H1 (cell line): Measurements from ENCODE around the gene RBMS1. TPM values are rescaled to one million over a fixed set of nuclear protein-coding genes. Genes with fewer than 3 reads are reported as not detected.

Source experiments
- CTCF ChIA-PET: fragments of 300-600 bp; sonication (Branson Sonifier 250); formaldehyde crosslinking; loops from one replicate; lab custom pipeline; 2021; ENCODE audit not compliant: partially characterized antibody; lab: Charles Lee
- POLR2A ChIA-PET: fragments of 300-600 bp; sonication (Branson Sonifier 250); formaldehyde crosslinking; loops from one replicate; lab custom pipeline; 2021; ENCODE audit warnings: inconsistent platforms; ENCODE audit not compliant: partially characterized antibody; lab: Charles Lee
- DNase-seq, 2 experiments: peaks; one replicate each; pipeline versions ENCODE4 v3.0.0 to v3.0.0-alpha.2; 2010 to 2022; ENCODE audit warnings: low spot score in 2 of 2, low read depth in 1 of 2, mixed read lengths in 1 of 2
- FAIRE-seq: peaks from 2 replicates; lab custom pipeline; 2011; peaks lifted over from hg19 to GRCh38; lab: Jason Lieb, UNC
- H2AFZ ChIP-seq: 2 replicates; pipeline ENCODE4 v1.8.1; 2012; ENCODE audit warnings: low read length, inconsistent platforms
- H2AK5ac ChIP-seq: 2 replicates; pipeline ENCODE4 v1.6.1; 2013; ENCODE audit warnings: low read depth, low read length
- H2BK120ac ChIP-seq: replicated peaks from 2 replicates; pipeline ENCODE3; 2013; ENCODE audit warnings: low read depth, low read length, inconsistent platforms
- H2BK12ac ChIP-seq: 2 replicates; pipeline ENCODE4 v1.6.1; 2013; ENCODE audit warnings: low read depth, low read length
- H2BK15ac ChIP-seq: 2 replicates; pipeline ENCODE4 v1.6.1; 2013; ENCODE audit warnings: low read length
- H2BK20ac ChIP-seq: 2 replicates; pipeline ENCODE4 v1.6.1; 2013; ENCODE audit warnings: low read length
- H2BK5ac ChIP-seq: 2 replicates; pipeline ENCODE4 v1.6.1; 2013; ENCODE audit warnings: low read depth, low read length
- H3K14ac ChIP-seq: 2 replicates; pipeline ENCODE4 v1.6.1; 2013; ENCODE audit warnings: inconsistent platforms; ENCODE audit not compliant: insufficient read length
- H3K18ac ChIP-seq: 2 replicates; pipeline ENCODE4 v1.6.1; 2013; ENCODE audit warnings: low read length; ENCODE audit errors: extremely low read depth
- H3K23ac ChIP-seq: 2 replicates; pipeline ENCODE4 v1.6.1; 2013; ENCODE audit warnings: inconsistent platforms; ENCODE audit not compliant: insufficient read length
- H3K23me2 ChIP-seq: 2 replicates; pipeline ENCODE4 v1.6.1; 2013; ENCODE audit warnings: low read depth, low read length
- H3K27ac ChIP-seq: 2 replicates; pipeline ENCODE4 v1.6.1; 2011; ENCODE audit warnings: low read depth, low read length, inconsistent platforms
- H3K27me3 ChIP-seq, 4 experiments: replicated peaks in 1 of 4; 1 replicate in 1 of 4; 2 replicates in 3 of 4; pipeline versions ENCODE4 v1.6.1 to v1.8.1; 2011 to 2013; ENCODE audit warnings: low read length in 3 of 4, mild to moderate bottlenecking in 3 of 4, inconsistent platforms in 2 of 4, mixed read lengths in 2 of 4, moderate library complexity in 1 of 4; ENCODE audit not compliant: control insufficient read depth in 3 of 4, insufficient read depth in 3 of 4; ENCODE audit errors: extremely low read depth in 1 of 4
- H3K36me3 ChIP-seq, 4 experiments: 2 replicates each; pipeline versions ENCODE4 v1.6.1 to v1.8.1; 2011 to 2013; ENCODE audit warnings: mild to moderate bottlenecking in 4 of 4, low read length in 3 of 4, moderate library complexity in 2 of 4, control low read depth in 1 of 4, inconsistent platforms in 1 of 4; ENCODE audit not compliant: insufficient read depth in 4 of 4, control insufficient read depth in 2 of 4
- H3K4ac ChIP-seq: replicated peaks from 2 replicates; pipeline ENCODE3; 2013; ENCODE audit warnings: low read length, low read depth, mixed read lengths, inconsistent platforms; ENCODE audit not compliant: insufficient read length
- H3K4me1 ChIP-seq, 4 experiments: replicated peaks in 1 of 4; 1 replicate in 1 of 4; 2 replicates in 3 of 4; pipeline versions ENCODE4 v1.6.1 to v1.8.1; 2011 to 2013; ENCODE audit warnings: low read length in 3 of 4, inconsistent platforms in 2 of 4, mixed read lengths in 1 of 4; ENCODE audit not compliant: insufficient read depth in 4 of 4, control insufficient read depth in 3 of 4
- H3K4me2 ChIP-seq, 2 experiments: 2 replicates each; pipeline versions ENCODE4 v1.6.1 to v1.8.1; 2011 to 2013; ENCODE audit warnings: low read depth in 2 of 2, low read length in 2 of 2, control low read depth in 1 of 2, inconsistent platforms in 1 of 2, mild to moderate bottlenecking in 1 of 2; ENCODE audit not compliant: insufficient read depth in 1 of 2
- H3K4me3 ChIP-seq, 4 experiments: fragments of 200-600, 300-600 bp in 1 of 4; sonication (generic), shearing (Covaris generic), sonication (Bioruptor Twin) in 1 of 4; 2 replicates each; pipeline versions ENCODE4 v1.5.1 to v1.8.1; 2011 to 2016; ENCODE audit warnings: low read length in 4 of 4, low read depth in 3 of 4, control low read depth in 2 of 4, inconsistent platforms in 2 of 4, mild to moderate bottlenecking in 2 of 4, mixed read lengths in 1 of 4, moderate library complexity in 1 of 4; ENCODE audit not compliant: insufficient read depth in 2 of 4; ENCODE audit errors: extremely low read depth in 1 of 4
- H3K56ac ChIP-seq: replicated peaks from 2 replicates; pipeline ENCODE3; 2013; ENCODE audit warnings: low read depth, mild to moderate bottlenecking, mixed read lengths, low read length, inconsistent platforms; ENCODE audit not compliant: insufficient read length
- H3K79me1 ChIP-seq: 2 replicates; pipeline ENCODE4 v1.6.1; 2013; ENCODE audit warnings: low read depth, low read length, control low read depth
- H3K79me2 ChIP-seq, 2 experiments: 2 replicates each; pipeline versions ENCODE4 v1.6.1 to v1.8.1; 2012 to 2013; ENCODE audit warnings: low read length in 2 of 2, mild to moderate bottlenecking in 2 of 2, inconsistent platforms in 1 of 2; ENCODE audit not compliant: insufficient read depth in 2 of 2, control insufficient read depth in 1 of 2
- H3K9ac ChIP-seq, 4 experiments: replicated peaks in 1 of 4; 1 replicate in 1 of 4; 2 replicates in 3 of 4; pipeline versions ENCODE4 v1.6.1 to v1.8.1; 2011 to 2013; ENCODE audit warnings: low read depth in 3 of 4, low read length in 3 of 4, control low read depth in 2 of 4, mild to moderate bottlenecking in 2 of 4, moderate library complexity in 2 of 4, inconsistent platforms in 1 of 4; ENCODE audit errors: extremely low read depth in 1 of 4
- H3K9me3 ChIP-seq, 2 experiments: 2 replicates each; pipeline versions ENCODE4 v1.6.1 to v1.8.1; 2012 to 2013; ENCODE audit warnings: mild to moderate bottlenecking in 2 of 2, moderate library complexity in 2 of 2, control low read depth in 1 of 2, inconsistent platforms in 1 of 2, low read depth in 1 of 2, low read length in 1 of 2, mixed read lengths in 1 of 2; ENCODE audit not compliant: insufficient read depth in 2 of 2
- H4K20me1 ChIP-seq, 2 experiments: replicated peaks in 1 of 2; 2 replicates each; pipeline versions ENCODE3 to v1.8.1; 2011 to 2013; ENCODE audit warnings: inconsistent platforms in 2 of 2, low read length in 2 of 2, mild to moderate bottlenecking in 1 of 2; ENCODE audit not compliant: insufficient read depth in 2 of 2, control insufficient read depth in 1 of 2
- H4K5ac ChIP-seq: 2 replicates; pipeline ENCODE4 v1.6.1; 2013; ENCODE audit warnings: low read length, low read depth, mixed read lengths, inconsistent platforms; ENCODE audit not compliant: insufficient read length
- H4K8ac ChIP-seq: 2 replicates; pipeline ENCODE4 v1.8.0; 2013; ENCODE audit warnings: mild to moderate bottlenecking, moderate library complexity, low read length, inconsistent platforms; ENCODE audit not compliant: insufficient read depth; ENCODE audit errors: extremely low read depth
- H4K91ac ChIP-seq: replicated peaks from 2 replicates; pipeline ENCODE3; 2013; ENCODE audit warnings: low read length, mixed read lengths, inconsistent platforms; ENCODE audit not compliant: insufficient read length
- CTCF ChIP-seq, 3 experiments: IDR thresholded peaks; 1 replicate in 2 of 3; 2 replicates in 1 of 3; pipeline versions ENCODE4 v1.5.1 to v1.6.1; 2011; ENCODE audit warnings: low read length in 3 of 3, mild to moderate bottlenecking in 3 of 3, inconsistent platforms in 2 of 3, low read depth in 1 of 3, moderate library complexity in 1 of 3; ENCODE audit not compliant: insufficient read depth in 1 of 3; ENCODE audit errors: control extremely low read depth in 1 of 3
- GTF2F1 ChIP-seq: IDR thresholded peaks from 2 replicates; pipeline ENCODE4 v1.6.1; 2012; ENCODE audit warnings: low read depth, low read length, improper control_type of control experiment, borderline replicate concordance
- POLR2AphosphoS5 ChIP-seq: IDR thresholded peaks from 2 replicates; pipeline ENCODE4 v1.6.1; 2011; ENCODE audit warnings: low read depth, low read length
- RAD21 ChIP-seq, 2 experiments: IDR thresholded peaks in 1 of 2; conservative IDR thresholded peaks in 1 of 2; 2 replicates each; pipeline ENCODE4 v1.6.1; 2011; ENCODE audit warnings: low read depth in 2 of 2, low read length in 2 of 2, improper control_type of control experiment in 1 of 2, inconsistent platforms in 1 of 2, mild to moderate bottlenecking in 1 of 2, moderate library complexity in 1 of 2
- RBBP5 ChIP-seq: IDR thresholded peaks from 2 replicates; pipeline ENCODE4 v1.7.1; 2012; ENCODE audit warnings: low read depth, mild to moderate bottlenecking, inconsistent platforms, low read length, moderate library complexity, borderline replicate concordance
- SP4 ChIP-seq: IDR thresholded peaks from 2 replicates; pipeline ENCODE4 v1.6.1; 2012; ENCODE audit warnings: low read length, inconsistent platforms
- TCF12 ChIP-seq: IDR thresholded peaks from 2 replicates; pipeline ENCODE4 v1.6.1; 2011; ENCODE audit warnings: low read depth, mild to moderate bottlenecking, low read length
- whole genome bisulfite sequencing, 2 experiments: shearing (Covaris generic) in 1 of 2; methylation state at CpG; one replicate each; pipeline versions ENCODE4 v1.1.6 to v1.1.7; 2013 to 2015; ENCODE audit warnings: low lambda C conversion rate in 2 of 2, mixed read lengths in 2 of 2, inconsistent platforms in 1 of 2, low coverage in 1 of 2, missing lambda C conversion rate in 1 of 2; ENCODE audit not compliant: insufficient replicate concordance in 2 of 2, insufficient coverage in 1 of 2, insufficient read length in 1 of 2; ENCODE audit errors: extremely low coverage in 1 of 2, missing lambda C conversion rate in 1 of 2; 5-methylcytosine and 5-hydroxymethylcytosine counted together
- polyA plus RNA-seq, 7 experiments: library from polyadenylated mRNA; depleted of rRNA in 3 of 7; stranded (reverse) in 5 of 7; unstranded in 2 of 7; fragments of >200 nt in 5 of 7; fragments of 200-250 nt in 2 of 7; gene quantifications; 1 replicate in 5 of 7; 2 replicates in 1 of 7; 4 replicates in 1 of 7; pipeline versions ENCODE4 v1.2.1 to v1.2.3, GENCODE V29; 2011 to 2013; ENCODE audit warnings: missing spikeins in 2 of 7, mixed read lengths in 2 of 7
- total RNA-seq: library from RNA; stranded (reverse); fragmentation: NEBNext Ultra II Directional; extraction: Animal tissue kit (Norgen Biotek cat#: 25700); gene quantifications from 2 replicates; pipeline ENCODE4 v1.2.1, GENCODE V29; 2021

The RBMS1 gene
- total and polyA plus RNA-seq, 2 of the 8 experiments (the other 6 are each of a cell fraction or from before 2014, with no cell fraction given): 53.7 to 60.0 TPM

DNA sequence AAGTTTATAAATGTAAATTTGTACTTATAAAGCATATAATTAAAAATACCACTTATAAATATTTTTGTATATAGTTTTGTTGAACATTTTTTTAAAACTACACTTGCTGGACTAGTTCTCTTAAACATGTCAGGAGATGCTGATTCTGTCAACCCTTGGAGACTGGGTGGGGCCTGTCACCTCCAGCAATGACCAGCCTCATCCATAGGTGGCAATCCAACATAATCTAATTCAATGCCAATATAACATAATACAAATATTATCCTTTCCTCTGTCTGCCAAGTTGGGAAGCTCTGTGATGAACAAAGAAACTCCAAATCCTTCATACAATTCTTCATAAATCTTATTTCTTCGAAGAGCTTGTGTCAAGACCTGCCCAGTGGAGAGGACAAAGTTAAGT, 140.4 kb downstream of the RBMS1 start:
- no peak overlapping the region for H3K18ac ChIP-seq
- FAIRE-seq (no peak), DNase-seq (no peak)
- H3K4me2 ChIP-seq: no peak overlapping the region
- no peak overlapping the region for H3K14ac ChIP-seq
- H3K36me3 ChIP-seq: peaks cover 0 to 4% (median 0%) of the 10 kb centered on the region in 4 experiments; a peak in 1 of 8 replicates
- H2AFZ ChIP-seq: no peak overlapping the region
- H3K23ac ChIP-seq: no peak overlapping the region
- H3K27ac ChIP-seq: no peak overlapping the region
- H3K23me2 ChIP-seq: no peaks in the 10 kb centered on the region
- no peak overlapping the region for H4K5ac ChIP-seq
- H2BK15ac ChIP-seq: no peak overlapping the region
- H2BK20ac ChIP-seq: no peak overlapping the region
- no peak overlapping the region for H4K91ac ChIP-seq
- H2BK120ac ChIP-seq: no peak overlapping the region
- no peak overlapping the region for H2BK12ac ChIP-seq
- no peaks in the 10 kb centered on the region for H4K20me1 ChIP-seq
- CTCF ChIA-PET: interaction anchor here (0.7 to 2.4 kb wide), 13 partner anchors 8 to 565 kb away, joined by 3 to 15 read pairs (median 5); no protein-coding TSS in a partner anchor
- no peak overlapping the region for H3K4ac ChIP-seq
- no peak overlapping the region for H4K8ac ChIP-seq
- POLR2A ChIA-PET: interaction anchor here (1.1 kb wide), 1 partner anchor 42 kb away, joined by 3 read pairs; no protein-coding TSS in a partner anchor
- no peak overlapping the region for H3K4me3 ChIP-seq
- peaks cover 2% of the 10 kb centered on the region; the same call in 1 of the 2 replicates for H3K79me1 ChIP-seq
- peaks cover 0 to 39% of the 10 kb centered on the region in 2 experiments; a peak in 3 of 4 replicates for H3K79me2 ChIP-seq
- no peaks in the 10 kb centered on the region; a peak in 1 of 7 replicates for H3K4me1 ChIP-seq
- H2AK5ac ChIP-seq: no peak overlapping the region
- no peak overlapping the region for H3K56ac ChIP-seq
- no peaks in the 10 kb centered on the region for H3K27me3 ChIP-seq
- H2BK5ac ChIP-seq: no peak overlapping the region
- no peak overlapping the region for H3K9ac ChIP-seq
- no peaks in the 10 kb centered on the region for H3K9me3 ChIP-seq
- TF ChIP-seq CTCF (IDR thresholded peaks at IDR 0.05; ENCODE audit: control extremely low read depth in 1 of 3, insufficient read depth in 1 of 3, low read depth in 1 of 3, low read length in 3 of 3): peak in 2 of 3 experiments; percentile 15 to 29; a peak in 2 of 4 replicates
- no peak for TF ChIP-seq RBBP5
- TF ChIP-seq TCF12: no peak
- peak; percentile 49 to 60 for TF ChIP-seq RAD21 (IDR thresholded peaks at IDR 0.05 in 1 of 2, conservative IDR thresholded peaks at IDR 0.05 in 1 of 2; ENCODE audit: low read depth in 2 of 2, low read length in 2 of 2)
- no peak for TF ChIP-seq SP4
- TF ChIP-seq GTF2F1: no peak
- TF ChIP-seq POLR2AphosphoS5: no peak
- WGBS, 2 experiments: 100% methylated on average over 1 of the region's 1 CpG; no CpG with 5 or more reads in 1 of the 2 experiments
